PFSK-1 (cell line): ENCODE results near the gene OLIG2.

ENCODE experiments used
- FOXP2 ChIP-seq: optimal IDR thresholded peaks from 2 replicates; pipeline ENCODE3; 2011; ENCODE audit warnings: borderline replicate concordance, control low read depth, inconsistent platforms; ENCODE audit not compliant: insufficient read depth; ENCODE audit errors: extremely low read length, extremely low read depth
- POLR2AphosphoS5 ChIP-seq: IDR thresholded peaks from 2 replicates; pipeline ENCODE4 v1.6.1; 2012; ENCODE audit warnings: low read depth, mild to moderate bottlenecking, control low read depth, low read length, moderate library complexity
- SIN3A ChIP-seq: IDR thresholded peaks from 2 replicates; pipeline ENCODE4 v1.6.1; 2012; ENCODE audit warnings: mild to moderate bottlenecking, low read length, moderate library complexity, borderline replicate concordance; ENCODE audit not compliant: insufficient read depth
- TAF1 ChIP-seq: IDR thresholded peaks from 2 replicates; pipeline ENCODE4 v1.6.1; 2012; ENCODE audit warnings: low read length, control low read depth, borderline replicate concordance; ENCODE audit not compliant: insufficient read depth
- TF ChIP-seq, protein P1 (sequence below), 2 experiments: IDR thresholded peaks; 2 replicates each; pipeline versions ENCODE4 v1.6.1 to v1.8.0; 2011 to 2012; ENCODE audit warnings: low read depth in 2 of 2, low read length in 2 of 2, control low read depth in 1 of 2, inconsistent platforms in 1 of 2, mild to moderate bottlenecking in 1 of 2, moderate library complexity in 1 of 2; ENCODE audit not compliant: insufficient read depth in 1 of 2

OLIG2 gene

DNA sequence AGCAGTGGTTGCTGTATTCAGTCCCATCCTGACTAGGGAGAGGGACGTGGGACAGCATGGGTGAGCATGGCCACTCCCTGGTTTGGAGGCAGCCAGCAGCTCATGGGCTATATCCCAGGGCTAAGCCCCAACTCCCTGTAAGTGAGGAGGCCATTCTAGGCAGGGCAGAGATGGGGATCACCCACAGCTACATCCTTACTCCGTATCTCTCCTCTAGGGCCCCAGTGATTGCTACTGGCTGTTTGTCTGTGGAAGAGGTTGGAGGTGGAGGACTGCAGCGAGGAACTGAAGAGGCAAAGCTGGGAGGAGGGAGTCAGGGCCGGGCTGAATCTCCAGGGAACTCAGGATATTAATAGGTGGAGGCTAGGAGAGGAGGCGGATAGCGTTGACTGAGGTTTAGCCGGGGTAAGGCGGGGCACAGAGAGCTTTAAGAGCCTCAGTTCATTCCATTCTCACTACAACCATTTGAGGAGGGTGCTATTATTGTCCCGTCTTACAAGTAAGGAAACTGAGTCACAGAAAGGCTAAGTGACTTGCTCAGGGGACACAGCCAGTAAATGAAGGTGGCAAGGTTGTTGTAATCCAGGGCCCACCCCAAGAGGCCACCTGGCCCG is 6.8 kb downstream of the OLIG2 start:
- TF ChIP-seq TAF1 (no peak), FOXP2 (no peak), POLR2AphosphoS5 (no peak), SIN3A (no peak)
- TF ChIP-seq, protein P1, sequence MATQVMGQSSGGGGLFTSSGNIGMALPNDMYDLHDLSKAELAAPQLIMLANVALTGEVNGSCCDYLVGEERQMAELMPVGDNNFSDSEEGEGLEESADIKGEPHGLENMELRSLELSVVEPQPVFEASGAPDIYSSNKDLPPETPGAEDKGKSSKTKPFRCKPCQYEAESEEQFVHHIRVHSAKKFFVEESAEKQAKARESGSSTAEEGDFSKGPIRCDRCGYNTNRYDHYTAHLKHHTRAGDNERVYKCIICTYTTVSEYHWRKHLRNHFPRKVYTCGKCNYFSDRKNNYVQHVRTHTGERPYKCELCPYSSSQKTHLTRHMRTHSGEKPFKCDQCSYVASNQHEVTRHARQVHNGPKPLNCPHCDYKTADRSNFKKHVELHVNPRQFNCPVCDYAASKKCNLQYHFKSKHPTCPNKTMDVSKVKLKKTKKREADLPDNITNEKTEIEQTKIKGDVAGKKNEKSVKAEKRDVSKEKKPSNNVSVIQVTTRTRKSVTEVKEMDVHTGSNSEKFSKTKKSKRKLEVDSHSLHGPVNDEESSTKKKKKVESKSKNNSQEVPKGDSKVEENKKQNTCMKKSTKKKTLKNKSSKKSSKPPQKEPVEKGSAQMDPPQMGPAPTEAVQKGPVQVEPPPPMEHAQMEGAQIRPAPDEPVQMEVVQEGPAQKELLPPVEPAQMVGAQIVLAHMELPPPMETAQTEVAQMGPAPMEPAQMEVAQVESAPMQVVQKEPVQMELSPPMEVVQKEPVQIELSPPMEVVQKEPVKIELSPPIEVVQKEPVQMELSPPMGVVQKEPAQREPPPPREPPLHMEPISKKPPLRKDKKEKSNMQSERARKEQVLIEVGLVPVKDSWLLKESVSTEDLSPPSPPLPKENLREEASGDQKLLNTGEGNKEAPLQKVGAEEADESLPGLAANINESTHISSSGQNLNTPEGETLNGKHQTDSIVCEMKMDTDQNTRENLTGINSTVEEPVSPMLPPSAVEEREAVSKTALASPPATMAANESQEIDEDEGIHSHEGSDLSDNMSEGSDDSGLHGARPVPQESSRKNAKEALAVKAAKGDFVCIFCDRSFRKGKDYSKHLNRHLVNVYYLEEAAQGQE (IDR thresholded peaks at IDR 0.05; ENCODE audit: insufficient read depth in 1 of 2, low read depth in 2 of 2, low read length in 2 of 2), result no peak

- no peak for TF ChIP-seq FOXP2
- TF ChIP-seq, protein P1 (IDR thresholded peaks at IDR 0.05; ENCODE audit: insufficient read depth in 1 of 2, low read depth in 2 of 2, low read length in 2 of 2), result no peak
- TF ChIP-seq SIN3A, result no peak
- TF ChIP-seq TAF1, result no peak
- TF ChIP-seq POLR2AphosphoS5, result no peak
Measured at GRCh38 chr21:33033094-33033951, 7.6 kb downstream of the OLIG2 start.

DNA sequence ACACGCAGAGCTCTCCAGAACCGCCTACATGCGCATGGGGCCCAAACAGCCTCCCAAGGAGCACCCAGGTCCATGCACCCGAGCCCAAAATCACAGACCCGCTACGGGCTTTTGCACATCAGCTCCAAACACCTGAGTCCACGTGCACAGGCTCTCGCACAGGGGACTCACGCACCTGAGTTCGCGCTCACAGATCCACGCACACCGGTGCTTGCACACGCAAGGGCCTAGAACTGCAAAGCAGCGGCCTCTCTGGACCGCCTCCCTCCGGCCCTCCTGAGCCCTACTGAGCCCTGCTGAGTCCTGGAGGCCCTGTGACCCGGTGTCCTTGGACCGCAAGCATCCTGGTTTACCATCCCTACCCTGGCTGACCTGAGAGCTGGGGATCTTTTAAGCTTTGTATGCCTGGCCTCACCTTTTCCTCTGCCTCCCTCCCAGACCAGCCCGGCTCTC is 8.3 kb downstream of the OLIG2 start:
- TF ChIP-seq TAF1 (no peak), SIN3A (no peak), POLR2AphosphoS5 (no peak), FOXP2 (no peak)
- TF ChIP-seq, protein P1 (IDR thresholded peaks at IDR 0.05; ENCODE audit: insufficient read depth in 1 of 2, low read depth in 2 of 2, low read length in 2 of 2), result no peak

DNA sequence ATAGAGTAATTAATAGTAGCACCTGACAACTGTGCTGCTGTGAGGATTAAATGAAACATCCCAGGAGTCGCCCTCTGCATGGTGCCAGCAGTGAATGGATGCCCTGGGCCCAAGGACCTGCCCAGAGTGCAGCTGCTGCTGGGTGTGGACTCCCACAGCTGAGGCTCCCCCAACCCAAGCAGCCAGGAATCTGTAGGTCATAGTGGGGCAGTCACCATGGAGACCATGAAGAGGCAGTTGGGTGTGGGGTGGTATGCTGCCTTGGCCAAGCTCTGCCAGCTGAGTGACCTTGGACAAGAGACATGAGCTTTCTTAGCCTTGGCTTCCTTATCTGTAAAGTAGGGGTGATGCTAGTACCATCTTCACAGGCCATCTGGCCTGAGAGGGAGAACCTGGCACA is 9.4 kb downstream of the OLIG2 start:
- TF ChIP-seq TAF1 (no peak), POLR2AphosphoS5 (no peak), FOXP2 (no peak), SIN3A (no peak)
- TF ChIP-seq, protein P1 (IDR thresholded peaks at IDR 0.05; ENCODE audit: insufficient read depth in 1 of 2, low read depth in 2 of 2, low read length in 2 of 2), result no peak
